DMS114 treated with DMSO at 0.1 percent for 48 hours (cell line): ENCODE data around the gene NFYC.

ENCODE experiments used
- DNase-seq: peaks from one replicate; lab custom pipeline; 2025; ENCODE audit not compliant: unreplicated experiment; lab: John Stamatoyannopoulos, UW

The NFYC gene

DNA sequence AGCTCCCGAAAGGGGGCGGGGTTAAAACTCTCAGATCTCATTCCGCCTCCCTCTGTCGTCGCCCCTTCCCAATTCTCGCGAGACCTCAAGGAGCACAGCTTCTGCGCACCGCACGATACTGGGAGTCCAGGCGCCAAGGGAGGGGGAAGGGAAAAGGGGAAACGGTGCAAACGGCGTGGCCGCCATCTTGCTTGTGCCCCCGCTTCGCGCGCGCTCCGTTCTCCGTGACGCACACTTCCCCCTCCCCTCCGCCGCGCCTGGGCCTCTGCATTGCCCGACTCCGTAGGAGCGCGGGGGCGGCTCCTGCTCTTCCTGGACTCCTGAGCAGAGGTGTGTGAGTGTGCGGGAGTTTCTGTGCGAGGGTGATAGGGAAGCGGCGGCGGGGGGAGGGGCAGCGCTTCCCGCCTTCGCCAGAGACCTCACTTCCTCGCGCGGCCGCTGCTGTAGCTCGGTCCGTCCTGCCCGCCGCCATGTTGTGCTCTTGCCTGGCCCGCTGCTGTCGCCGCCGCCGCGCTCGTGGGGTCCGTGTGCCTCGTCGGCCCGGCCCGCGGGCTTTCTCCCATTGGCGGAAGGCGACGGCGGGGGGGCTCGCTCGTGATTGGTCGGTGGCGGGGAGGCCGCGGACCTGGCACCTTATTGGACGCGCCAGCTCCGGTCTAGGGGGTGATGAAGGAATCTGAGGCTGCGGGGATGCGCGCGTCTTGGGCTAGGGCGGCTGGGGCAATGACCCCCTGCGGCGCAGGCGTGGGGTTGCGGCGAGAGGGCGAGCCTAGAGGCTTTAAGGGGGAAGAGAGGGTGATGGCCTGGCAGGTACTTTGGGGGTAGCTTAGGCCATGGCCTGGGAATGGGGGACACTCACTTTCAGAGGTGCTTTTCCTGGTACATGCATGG lies at the start of gene NFYC:
Gene NFYC (plus strand): TSS at position 167 of the 891 bp plus-strand sequence. CDS start 47,140 bp downstream, outside the sequence.
- DNase-seq, result peak; percentile 96

DNA sequence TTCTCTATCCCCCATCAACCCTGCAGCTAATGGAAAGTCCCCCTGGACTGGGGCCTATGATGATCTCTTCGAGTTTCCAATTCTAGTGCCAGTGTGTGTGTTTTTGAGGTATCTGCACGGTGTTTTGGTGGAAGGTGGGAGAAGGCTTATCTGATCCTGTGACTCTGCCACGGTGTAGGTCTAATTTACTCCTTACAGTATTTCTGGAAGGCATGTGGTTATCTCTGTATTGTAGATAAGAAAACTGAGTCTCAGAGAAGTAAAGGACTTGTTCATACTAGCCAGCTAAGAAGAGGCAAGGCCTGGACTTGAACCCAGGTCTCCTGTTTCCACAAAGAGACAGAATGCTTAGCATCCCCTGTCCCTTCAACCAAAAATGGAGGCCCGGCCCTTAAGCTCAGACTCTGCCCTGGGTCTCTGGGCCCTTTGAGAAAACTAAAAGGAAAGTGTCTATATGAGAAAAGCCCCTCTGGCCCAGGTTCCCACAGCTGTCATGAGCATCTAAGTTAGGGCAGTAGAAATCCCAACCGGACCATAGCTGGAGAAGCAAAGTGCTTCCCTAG lies 46.3 kb upstream of the NFYC start:
- DNase-seq, result no peak

DNA sequence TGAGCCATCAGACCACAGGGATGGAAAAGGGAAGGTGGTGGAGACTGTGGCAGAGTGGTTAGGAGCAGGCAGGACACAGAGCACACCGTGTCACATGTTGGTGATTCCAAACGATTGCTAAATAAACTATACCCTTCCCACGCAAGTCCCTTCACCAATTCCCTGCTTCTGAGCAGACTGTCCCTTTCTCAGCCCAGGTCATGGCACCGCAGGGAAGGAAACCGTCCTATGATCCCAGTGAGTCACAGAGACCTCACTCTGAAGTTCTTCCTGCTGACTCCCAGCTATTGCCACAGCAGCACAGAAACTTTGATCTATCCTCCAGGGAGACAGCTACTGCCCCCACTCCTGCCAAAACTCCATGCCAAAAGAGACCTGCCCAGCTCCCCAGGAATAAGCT lies 45.2 kb upstream of the NFYC start:
- no peak for DNase-seq

DNA sequence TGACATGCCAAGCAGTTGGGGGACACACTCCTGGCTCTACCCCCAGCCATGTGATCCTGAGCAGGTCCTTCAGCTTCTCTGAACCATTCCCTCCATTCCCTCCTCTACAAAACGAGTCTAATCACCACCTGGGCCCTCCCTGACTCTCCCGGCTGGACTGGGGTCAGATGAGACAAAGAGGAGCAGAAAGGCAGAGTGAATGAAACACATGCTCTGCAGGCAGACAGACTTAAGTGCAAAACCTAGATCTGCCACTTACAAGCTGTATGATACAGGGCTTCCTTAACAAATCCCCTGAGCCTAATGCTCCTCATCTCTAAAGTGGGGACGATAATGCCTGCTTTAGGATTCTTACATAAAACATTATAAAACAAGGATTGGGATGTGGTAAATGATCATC lies 43.3 kb upstream of the NFYC start:
- no peak for DNase-seq

DNA sequence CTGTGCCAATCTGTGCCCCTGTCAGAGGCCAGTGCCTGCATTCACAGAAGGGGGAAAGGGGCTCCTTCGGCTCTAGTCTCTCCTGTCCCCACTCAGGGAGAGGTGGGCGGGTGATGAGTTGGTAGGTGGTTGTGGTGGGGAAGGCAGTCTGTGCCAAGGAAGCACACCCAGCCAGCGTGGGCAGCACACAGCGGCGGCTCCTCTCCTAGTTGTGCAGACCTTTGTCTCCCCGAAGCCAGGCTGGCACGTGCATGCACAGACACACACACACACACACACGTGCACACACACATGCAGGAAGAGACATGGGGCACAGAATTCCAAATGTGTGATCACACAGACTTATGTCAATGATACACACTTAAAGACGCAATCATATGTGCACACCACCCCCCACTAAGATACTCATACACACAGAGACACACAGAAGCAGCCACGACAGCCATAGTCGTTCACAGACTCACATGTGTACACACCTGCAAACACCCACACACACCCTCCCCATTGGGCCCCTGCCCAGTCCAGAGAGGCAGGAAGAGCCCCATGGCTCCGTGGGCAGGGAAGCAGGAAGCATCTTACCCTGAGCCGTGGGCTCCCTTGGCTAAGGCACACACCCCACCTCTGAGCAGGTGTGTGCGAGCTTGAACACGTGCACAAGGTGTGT lies 42.4 kb upstream of the NFYC start:
- no peak for DNase-seq

DNA sequence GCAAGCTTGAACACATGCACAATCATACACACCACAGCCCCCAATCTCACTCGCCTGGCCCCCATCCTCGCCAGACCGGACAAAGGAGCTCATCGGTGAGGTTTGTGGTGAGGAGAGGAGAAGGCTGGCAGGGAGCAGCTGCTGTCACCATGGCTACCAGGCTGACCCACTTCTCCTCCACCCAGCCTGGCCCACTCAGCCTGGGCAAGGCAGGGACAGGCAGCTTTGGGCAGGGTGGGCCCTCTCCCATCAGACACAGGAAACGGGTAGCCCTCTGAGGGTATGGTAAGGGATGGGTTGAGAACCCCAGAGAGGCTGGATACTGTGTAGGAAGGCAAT lies 41.9 kb upstream of the NFYC start:
- no peak for DNase-seq

DNA sequence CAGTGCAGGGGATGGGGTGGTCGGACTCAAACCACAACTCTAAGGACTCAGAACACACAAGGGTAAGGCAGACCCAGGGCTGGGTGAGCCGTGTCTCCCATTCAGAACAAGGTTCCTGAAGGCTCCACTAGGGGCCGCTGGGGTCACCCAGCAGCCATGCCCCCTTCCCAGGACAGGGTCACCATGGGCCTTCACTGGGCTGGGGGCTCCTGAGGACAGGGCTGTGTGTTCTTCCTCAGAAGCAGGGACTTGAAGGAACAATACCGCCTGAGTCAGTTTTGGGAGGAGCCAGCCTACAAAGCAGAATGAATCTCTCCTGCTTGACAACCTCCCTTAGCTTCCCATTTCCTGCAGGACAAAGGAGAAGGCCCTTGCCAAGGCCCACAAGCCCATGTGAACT lies 41.4 kb upstream of the NFYC start:
- no peak for DNase-seq

DNA sequence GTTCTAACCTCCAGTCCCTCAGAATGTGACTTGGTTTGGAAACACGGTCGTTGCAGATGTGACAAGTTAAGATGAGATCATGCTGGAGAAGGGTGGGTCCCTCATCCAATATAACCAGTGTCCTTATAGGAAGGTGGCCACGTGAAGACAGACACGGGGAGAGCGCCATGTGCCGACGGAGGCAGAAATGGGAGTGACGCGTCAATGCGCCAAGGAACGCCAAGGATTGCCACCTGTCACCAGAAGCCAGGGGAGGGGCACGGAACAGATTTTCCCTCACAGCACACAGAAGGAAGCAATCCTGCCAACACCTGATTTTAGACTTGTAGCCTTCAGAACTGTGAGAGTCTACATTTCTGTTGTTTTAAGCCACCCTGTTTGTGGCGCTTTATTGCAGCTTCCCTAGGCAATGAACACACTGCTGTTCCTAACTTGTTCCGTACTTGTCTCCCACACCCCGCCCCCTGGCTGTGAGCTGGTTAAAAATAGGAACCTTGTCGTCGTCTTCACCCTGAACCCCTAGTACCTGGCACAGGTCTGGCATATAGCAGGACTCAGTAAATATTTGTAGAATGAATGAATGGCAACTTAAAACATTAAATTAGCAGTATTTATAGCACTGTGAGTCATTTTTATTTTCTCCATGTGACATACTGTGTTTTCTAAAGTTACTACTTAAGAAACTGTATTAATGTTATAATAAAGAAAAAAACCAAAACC lies 40.2 kb upstream of the NFYC start:
- DNase-seq, result no peak

DNA sequence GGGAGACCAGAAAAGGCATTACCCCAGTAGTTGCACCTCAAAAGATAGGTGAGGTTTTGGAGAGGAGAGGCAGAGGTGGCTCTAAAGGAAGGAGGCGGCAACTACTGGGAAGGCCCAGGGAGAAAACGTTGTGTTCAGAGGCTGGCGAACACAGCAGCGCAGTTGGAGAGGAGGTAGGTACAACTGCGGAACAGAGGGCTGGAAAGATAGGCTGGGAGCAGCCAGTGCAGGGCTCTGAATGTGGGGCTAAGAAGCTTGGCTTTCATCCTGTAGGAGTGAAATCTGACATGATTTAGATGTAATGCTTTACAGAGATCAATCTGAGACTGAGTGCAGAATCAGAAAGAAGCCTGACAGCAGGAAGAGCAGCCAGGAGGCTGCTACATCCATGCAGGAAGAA lies 39.0 kb upstream of the NFYC start:
- DNase-seq, result no peak

DNA sequence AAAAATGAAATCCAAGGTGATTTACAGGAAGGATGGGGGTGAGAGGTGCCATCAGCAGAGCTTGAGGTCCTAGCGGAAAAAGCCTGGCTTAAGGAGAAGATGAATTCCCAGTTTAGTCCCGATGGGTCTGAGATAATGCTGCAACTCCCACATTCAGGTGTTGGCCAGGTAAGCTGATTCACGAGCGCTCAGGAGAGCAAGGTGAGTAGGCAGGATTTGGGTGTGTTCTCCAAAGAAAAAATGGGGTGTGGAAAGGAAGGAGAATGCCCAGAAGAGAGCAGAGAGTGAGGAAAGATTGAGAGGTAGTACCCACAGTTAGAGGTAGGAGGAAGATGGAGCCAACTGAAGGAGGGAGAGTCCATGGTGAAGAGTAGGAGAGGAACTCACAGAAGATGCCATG lies 38.5 kb upstream of the NFYC start:
- DNase-seq, result no peak

DNA sequence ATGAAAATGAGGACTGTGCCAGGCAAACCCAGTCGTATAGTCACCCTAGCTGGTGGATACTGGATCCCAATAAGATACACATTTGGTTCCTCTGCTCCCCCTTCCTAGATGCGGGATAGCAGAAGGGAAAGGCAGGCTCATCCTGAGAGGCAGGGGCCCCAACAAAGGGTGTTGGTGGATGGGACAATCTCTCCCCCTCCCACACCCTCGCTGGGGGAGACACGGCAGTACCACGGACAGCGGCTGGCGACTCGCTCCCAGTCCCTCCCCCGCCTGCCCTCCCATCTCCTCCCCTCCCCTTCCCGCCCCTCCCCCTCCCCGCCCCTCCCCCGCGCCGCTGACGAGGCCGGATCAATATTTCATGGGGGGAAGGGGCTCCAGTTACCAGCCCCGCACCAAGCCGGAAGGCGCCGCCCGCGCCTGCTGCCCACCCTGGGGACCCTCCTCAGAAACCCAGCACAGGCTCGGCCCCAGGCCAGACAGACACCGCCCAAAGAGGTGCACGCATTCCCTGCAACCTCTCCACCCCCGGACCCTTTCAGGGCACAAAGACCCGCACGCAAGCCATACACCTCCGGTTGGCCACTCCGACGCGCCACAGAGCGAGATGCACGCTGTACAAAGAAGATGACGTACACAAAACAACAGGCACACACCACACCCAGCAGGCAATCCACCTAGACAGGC lies 37.5 kb upstream of the NFYC start:
- no peak for DNase-seq

DNA sequence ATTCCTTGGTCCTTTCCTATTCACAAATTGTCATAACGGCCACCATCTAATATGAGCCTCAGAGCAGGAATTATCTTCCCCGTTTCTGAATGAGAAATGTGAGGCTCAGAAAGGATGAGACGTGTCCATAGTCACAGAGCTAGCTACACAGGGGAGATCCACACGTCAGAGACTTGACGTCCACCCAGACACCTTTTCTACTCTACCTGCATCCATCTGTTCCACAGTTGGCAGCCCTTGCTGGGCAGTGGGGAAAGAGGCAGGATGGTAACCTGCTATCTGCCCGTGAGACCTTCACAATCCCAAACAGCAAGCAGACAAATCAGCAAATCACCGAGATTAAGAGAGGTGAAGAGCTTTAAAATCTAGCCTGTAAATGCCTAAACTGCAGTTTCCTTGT lies 34.5 kb upstream of the NFYC start:
- no peak for DNase-seq

DNA sequence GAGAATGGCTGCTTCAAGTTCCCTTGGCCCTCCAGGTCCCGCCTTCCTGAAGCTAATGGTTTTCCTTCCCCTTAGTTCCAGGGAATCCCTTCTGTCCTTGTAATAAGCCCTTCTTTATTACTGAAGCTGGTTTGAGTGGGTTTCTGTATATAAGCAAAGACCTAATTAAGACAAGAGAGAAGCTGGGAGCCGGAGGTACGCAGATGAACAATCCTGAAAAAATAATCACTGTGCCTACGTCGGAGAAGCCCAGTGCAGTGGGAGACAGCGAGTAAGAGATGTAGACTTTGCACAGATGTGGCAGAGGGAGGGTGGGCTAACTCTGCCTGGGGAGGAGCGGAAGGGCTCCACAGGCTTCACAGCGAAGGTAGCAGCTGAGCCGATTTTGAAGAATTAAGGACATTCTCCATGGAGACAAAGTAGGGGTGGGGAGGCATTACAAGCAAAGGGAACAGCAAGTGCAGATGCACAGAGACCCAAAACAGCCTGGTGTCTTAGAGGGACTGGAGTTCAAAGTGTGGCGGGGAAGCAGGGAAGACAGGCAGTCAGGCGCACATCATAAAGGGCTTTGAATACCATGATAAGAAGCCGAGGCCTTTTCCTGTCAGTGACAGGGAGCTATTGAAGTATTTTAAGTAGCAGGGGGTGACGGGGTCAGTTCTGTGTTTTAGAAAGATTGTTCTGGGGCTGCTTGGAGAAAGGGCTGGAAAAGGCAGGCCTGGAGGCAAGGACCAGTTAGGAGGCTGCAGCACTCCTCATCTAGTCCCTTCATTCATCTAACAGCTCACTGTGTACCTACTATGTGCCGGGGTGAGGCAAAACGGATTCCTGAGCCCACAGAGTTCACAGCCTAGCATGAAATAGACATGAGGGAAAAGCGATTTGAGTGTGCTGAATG lies 32.5 kb upstream of the NFYC start:
- DNase-seq, result no peak

DNA sequence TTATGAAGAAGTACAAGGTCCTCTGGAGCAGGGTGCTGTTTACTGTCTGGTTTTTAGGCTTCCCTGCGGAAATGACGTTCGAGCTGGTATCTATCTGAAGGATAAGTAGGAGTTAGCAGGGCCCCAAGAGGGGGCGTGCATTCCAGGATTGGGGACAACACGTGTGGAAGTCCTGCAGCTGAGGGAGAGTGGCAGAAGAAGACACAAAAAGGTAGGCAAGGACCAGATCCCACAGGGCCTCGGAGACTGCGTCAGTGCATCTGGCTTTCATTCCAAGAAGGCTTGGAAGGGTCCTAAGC lies 31.9 kb upstream of the NFYC start:
- no peak for DNase-seq

DNA sequence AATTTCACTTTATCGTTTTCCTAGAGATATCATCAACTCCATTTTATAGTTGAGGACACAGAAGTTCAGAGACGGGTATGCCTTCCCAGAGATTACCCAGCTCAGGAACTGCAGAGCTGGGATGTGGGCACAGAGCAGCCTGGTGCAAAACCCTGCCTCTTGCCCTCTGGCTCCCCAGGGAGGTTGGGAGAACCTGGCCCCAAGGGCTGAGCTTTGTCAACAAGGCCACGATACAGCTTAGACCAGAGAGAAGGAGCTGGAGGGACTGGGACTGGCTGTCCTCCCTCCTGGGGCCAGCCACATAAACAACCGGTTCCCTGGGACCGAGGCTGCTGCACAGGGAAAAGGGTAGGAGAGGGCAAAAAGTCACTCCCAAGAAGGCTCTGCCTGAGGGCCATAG lies 29.8 kb upstream of the NFYC start:
- no peak for DNase-seq

DNA sequence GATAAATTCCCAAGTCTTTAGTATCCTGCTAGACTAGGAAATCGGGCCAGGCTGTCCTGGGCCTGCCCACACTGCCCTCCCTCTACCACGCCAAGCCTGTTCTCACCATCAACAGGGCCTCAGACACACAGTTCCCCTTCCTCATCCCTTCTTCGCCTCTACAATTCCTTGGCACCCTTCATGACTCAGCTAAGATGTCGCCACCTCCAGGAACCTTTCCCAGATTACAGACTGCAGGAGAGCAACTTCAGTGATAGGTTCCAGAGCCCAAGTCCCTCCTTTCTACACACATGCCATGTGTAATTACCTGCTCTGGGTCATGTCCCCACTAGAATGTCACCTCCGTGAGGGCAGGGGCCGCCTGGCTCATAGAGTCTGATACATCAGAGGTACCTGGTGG lies 29.4 kb upstream of the NFYC start:
- no peak for DNase-seq

DNA sequence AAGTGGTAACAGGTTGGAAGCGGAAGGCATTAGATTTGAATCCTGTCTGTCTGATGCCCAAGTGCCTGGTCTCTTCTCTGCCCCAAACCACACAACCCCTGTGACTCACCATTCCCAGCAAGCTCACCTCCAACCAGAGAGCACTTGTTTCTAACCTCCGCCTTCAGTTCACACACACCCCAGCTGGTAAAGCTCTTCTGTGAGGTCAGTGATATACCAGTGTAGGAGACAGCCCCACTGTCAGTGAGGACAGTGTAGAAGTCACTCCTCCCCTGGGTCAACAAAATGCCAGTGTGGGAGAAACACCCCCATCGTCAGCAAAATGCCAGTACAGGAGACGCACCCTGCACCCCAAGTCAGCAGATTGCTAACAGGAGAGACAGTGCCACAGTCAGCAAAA lies 28.6 kb upstream of the NFYC start:
- DNase-seq, result no peak

DNA sequence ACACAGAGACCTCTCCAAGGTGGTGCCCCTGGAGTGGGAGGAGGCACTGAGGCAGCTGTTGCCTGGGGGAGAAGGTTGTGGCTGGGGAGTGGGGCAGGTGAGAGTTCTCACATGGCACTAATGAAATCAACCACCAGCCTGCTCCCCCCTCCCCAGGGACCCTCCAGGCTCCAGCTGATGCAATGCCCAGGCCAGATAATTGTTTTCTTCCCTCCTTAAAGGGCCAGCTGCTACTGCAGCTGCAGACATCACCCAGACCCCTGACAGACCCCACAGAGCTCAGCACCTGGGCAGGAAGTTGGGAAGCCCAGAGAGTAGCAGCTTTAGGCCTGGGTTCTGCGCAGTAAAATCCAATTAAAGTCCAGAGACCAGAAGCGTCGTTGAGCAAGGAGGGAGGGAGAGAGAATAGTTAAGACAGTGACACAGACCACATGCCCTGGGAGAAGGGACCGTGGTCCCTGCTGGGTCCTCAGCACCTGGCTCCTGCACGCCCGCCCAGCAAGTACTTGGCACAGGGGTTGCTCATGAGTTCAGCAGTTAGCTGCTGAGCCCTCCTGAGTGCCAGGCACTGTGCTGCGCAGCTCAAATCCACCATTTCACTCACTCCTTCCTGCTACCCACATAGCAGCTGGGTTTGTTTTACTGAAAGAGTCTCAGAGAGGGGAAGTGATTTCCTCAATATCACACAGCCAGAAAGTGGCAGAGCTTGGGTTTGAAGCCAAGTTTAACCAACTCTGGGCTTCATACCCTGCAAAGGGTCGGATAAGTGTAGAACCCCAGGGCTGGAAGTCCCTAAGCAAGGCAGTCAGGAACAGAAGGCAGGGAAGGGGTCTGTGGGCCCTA lies 28.0 kb upstream of the NFYC start:
- no peak for DNase-seq

DNA sequence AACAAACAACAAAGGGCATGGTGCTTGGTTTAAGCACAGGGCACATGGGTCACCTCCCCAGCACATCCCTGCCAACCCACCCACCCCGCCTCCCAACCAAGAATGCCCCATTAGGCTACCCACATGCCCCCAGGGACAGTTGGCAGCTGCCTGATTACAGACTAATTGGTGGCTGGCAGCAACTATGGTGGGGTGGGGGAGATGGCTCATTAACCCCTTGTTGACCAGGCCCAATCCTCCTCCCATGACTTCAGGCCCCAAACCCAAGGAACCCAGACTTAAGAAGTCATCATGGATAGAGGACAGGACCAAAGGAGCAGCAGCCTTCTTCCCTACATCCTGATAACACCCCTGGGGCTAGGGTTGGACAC lies 27.4 kb upstream of the NFYC start:
- DNase-seq, result no peak

DNA sequence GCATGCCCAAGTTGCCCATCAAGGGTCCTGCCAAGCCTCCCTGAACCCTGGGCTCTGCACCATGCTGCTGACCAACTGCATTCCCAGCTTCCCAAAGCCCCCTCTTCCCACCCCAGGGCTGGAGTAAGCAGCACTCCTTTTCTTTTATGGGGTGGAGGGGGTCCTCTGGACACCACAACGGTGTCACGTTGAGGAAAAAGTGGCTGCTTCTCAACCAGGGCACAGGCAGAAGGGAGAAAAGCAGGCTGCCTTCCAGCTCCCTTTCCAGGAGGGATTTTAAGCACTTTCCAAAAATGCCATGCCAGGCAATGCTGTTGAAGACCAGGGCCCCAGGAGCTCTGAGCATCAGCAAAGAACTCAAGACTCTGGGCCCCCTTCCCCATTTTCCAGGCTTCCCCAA lies 26.7 kb upstream of the NFYC start:
- no peak for DNase-seq
